ENCODE results near the gene NFAM1.

Gene NFAM1

GRCh38 chr22:42353883-42354727 is 78.1 kb downstream of the NFAM1 start:
- Histone ChIP-seq H3K4me1 (no peaks in the 10 kb centered on the region), H3K79me2 (no peaks in the 10 kb centered on the region), H3K9ac (no peak overlapping the region), H3K9me3 (ENCODE audit: control insufficient read depth, low read length) (no peaks in the 10 kb centered on the region), H3K36me3 (ENCODE audit: control insufficient read depth, insufficient read depth, low read length) (no peaks in the 10 kb centered on the region), H3K27me3 (ENCODE audit: control insufficient read depth, insufficient read depth, low read length) (no peaks in the 10 kb centered on the region), H3K4me3 (ENCODE audit: low read depth, low read length) (no peak overlapping the region), H3K4me2 (ENCODE audit: low read length) (no peak overlapping the region), H3K27ac (no peak overlapping the region), H2AFZ (no peak overlapping the region)
- no peak for TF ChIP-seq CTCF (IDR thresholded peaks at IDR 0.05)

- no peak overlapping the region for H3K4me3 ChIP-seq (ENCODE audit: low read depth, low read length)
Observed at GRCh38 chr22:42350373-42350772, 81.8 kb downstream of the NFAM1 start.

GRCh38 chr22:42347281-42347824 is 84.8 kb downstream of the NFAM1 start:
- Histone ChIP-seq H3K9me3 (ENCODE audit: control insufficient read depth, low read length) (no peaks in the 10 kb centered on the region), H3K9ac (no peak overlapping the region), H3K4me2 (ENCODE audit: low read length) (no peak overlapping the region), H2AFZ (no peak overlapping the region), H3K27me3 (ENCODE audit: control insufficient read depth, insufficient read depth, low read length) (no peaks in the 10 kb centered on the region), H3K4me3 (ENCODE audit: low read depth, low read length) (no peak overlapping the region), H3K4me1 (no peaks in the 10 kb centered on the region), H3K27ac (no peak overlapping the region), H3K36me3 (ENCODE audit: control insufficient read depth, insufficient read depth, low read length) (no peaks in the 10 kb centered on the region), H3K79me2 (no peaks in the 10 kb centered on the region)
- TF ChIP-seq CTCF (IDR thresholded peaks at IDR 0.05) = no peak

More at GRCh38 chr22:42350373-42350772, 81.8 kb downstream of the NFAM1 start:
- TF ChIP-seq CTCF (IDR thresholded peaks at IDR 0.05) = no peak
- Histone ChIP-seq H3K79me2 (no peaks in the 10 kb centered on the region), H3K9me3 (ENCODE audit: control insufficient read depth, low read length) (no peaks in the 10 kb centered on the region), H2AFZ (no peak overlapping the region), H3K4me1 (no peaks in the 10 kb centered on the region), H3K4me2 (ENCODE audit: low read length) (no peak overlapping the region), H3K9ac (no peak overlapping the region), H3K27ac (no peak overlapping the region), H3K36me3 (ENCODE audit: control insufficient read depth, insufficient read depth, low read length) (no peaks in the 10 kb centered on the region), H3K27me3 (ENCODE audit: control insufficient read depth, insufficient read depth, low read length) (no peaks in the 10 kb centered on the region)

- H3K4me2 ChIP-seq (ENCODE audit: low read length) = no peak overlapping the region
- H2AFZ ChIP-seq = no peak overlapping the region
- no peaks in the 10 kb centered on the region for H3K27me3 ChIP-seq (ENCODE audit: control insufficient read depth, insufficient read depth, low read length)
- no peaks in the 10 kb centered on the region for H3K36me3 ChIP-seq (ENCODE audit: control insufficient read depth, insufficient read depth, low read length)
- H3K27ac ChIP-seq = no peak overlapping the region
- no peak overlapping the region for H3K9ac ChIP-seq
- H3K4me3 ChIP-seq (ENCODE audit: low read depth, low read length) = no peak overlapping the region
- H3K4me1 ChIP-seq = no peaks in the 10 kb centered on the region
- no peaks in the 10 kb centered on the region for H3K79me2 ChIP-seq
- no peak for TF ChIP-seq CTCF (IDR thresholded peaks at IDR 0.05)
- no peaks in the 10 kb centered on the region for H3K9me3 ChIP-seq (ENCODE audit: control insufficient read depth, low read length)
Observed at GRCh38 chr22:42346722-42347121, 85.5 kb downstream of the NFAM1 start.
